Astrocyte of the spinal cord (primary cell): ENCODE data around the gene FRMD4A.
A peak's percentile ranks its signal among the peaks of the same experiment; 100 is the strongest.

ENCODE experiments used
- DNase-seq: peaks from one replicate; pipeline ENCODE4 v3.0.0; 2011; ENCODE audit warnings: low read depth, low spot score
- H3K4me3 ChIP-seq: 2 replicates; pipeline ENCODE4 v1.5.1; 2011; ENCODE audit warnings: low read depth, mild to moderate bottlenecking, low read length, moderate library complexity
- CTCF ChIP-seq: IDR thresholded peaks from 2 replicates; pipeline ENCODE4 v1.5.1; 2012; ENCODE audit warnings: low read depth, mild to moderate bottlenecking, low read length, inconsistent platforms
- in situ Hi-C: cut with HindIII; loops from 2 replicates; pipeline ENCODE4 v1.10.0; 2017; ENCODE audit warnings: low sequenced_read_pairs

FRMD4A gene

GRCh38 chr10:14106828-14107227, 223.9 kb downstream of the FRMD4A start:
- in situ Hi-C loops = no loop called here
- H3K4me3 ChIP-seq = no peak overlapping the region
- DNase-seq = no peak
- no peak for TF ChIP-seq CTCF

- H3K4me3 ChIP-seq = no peak overlapping the region
- no peak for TF ChIP-seq CTCF
- in situ Hi-C loops = no loop called here
- peak; percentile 38 for DNase-seq
Measured at GRCh38 chr10:14102056-14102455, 228.7 kb downstream of the FRMD4A start.

DNA sequence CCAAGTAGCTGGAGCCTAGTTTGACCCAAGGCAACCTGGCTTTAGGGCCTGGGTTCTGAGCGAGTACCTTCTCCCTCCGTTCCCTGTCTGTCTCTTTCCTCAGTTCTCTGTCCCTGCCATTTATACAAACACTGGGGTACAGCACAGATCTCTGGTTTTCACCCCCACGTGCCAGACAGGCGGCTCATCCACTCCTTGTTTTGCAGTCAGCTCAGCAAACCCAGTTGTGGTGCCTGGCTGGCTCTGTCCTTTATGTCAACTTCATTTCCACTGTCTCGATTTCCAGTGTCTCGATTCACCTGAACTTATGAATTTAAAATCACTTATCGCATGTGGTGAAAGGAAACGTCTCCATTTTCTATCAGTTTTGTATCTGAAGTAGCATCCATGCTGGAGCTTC, 230.8 kb downstream of the FRMD4A start:
- in situ Hi-C loops = no loop called here
- no peak overlapping the region for H3K4me3 ChIP-seq
- DNase-seq = no peak
- no peak for TF ChIP-seq CTCF

DNA sequence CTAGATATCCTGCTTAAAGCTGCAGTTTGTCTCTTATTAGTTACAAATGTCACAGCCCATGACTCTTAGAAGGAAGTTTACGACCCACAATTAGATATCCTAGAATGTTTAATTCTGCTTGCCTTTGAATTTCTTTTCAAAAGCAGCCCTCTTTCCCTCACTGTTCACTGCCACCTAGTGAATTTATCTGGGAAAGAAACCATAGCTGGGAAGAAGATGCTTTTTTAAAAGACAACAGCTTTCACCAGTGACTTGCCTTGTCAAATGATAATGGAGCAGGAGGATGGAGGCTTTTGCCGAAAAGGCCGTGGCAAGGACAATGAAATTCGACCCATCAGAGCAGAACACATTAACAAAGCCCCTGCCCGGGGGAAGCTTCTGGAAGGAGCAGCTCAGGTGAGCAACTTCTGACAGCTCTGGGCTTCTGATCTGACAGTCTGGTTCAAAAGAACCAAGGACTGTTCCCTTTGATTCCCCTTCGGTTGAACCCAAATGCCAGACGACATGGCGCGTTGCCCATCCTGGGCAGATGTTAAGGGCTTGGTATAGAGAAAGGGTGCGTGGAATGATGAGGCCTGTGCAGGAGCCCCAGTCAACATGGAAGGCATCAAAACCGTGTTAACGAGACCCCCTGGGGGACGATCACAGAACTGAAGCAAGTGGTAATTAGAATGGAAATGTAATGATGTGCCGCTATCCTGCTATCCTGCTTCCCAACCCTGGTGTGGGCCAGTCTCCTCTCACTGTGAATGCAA, 236.8 kb downstream of the FRMD4A start:
- TF ChIP-seq CTCF = peak; percentile 58
- peak; percentile 65 for DNase-seq
- no peak overlapping the region for H3K4me3 ChIP-seq
- in situ Hi-C loops = no loop called here

- no peak for DNase-seq
- in situ Hi-C loops = no loop called here
- no peak overlapping the region for H3K4me3 ChIP-seq
- TF ChIP-seq CTCF = no peak
Measured at GRCh38 chr10:14092799-14093198, 237.9 kb downstream of the FRMD4A start.

DNA sequence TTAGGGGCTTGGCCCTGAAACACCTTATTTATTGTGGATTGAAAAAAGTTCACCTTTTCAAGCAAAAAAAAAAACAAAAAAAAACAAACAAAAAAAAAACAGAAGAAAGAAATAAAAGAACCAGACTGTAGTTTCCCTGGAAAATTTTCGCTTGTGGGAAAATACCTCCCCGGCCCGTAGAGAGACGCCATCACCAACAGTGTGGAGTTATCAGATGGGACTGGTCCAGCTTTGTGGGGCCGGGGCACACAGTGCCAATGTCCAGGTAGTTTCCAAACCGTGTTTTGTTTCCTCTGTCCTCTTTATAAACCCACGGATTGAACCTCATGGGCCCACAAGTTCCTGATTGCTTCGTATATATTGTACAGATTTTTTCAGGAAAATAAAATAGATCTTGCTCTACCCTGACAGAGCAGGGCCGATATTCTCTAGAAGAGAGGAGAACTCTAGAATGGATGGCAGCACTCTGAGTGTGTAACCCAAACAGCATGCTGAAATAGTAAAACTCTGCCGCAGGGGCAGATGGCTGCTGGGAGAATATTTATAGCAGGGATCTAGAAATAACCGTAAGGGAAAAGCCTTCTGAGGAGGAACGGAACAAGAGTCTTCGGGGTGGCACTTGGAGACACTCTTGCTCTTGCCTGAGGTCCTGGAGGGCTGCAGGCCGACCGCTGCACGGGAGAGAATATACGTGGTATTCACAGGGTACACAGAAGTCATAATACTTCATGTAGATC, 241.0 kb downstream of the FRMD4A start:
- TF ChIP-seq CTCF = no peak

More for the DNA sequence above, 241.0 kb downstream of the FRMD4A start:
- H3K4me3 ChIP-seq = no peak overlapping the region
- no peak for DNase-seq
- in situ Hi-C loops = no loop called here
